GM21367 (cell line): Measurements from ENCODE around the gene TBCD.
"Not testable (repeated sequence)": the region's sequence is repeated elsewhere in the genome, so short reads cannot be mapped to it uniquely, and the experiment has no call there.

ENCODE experiments used
- ATAC-seq: cut with Tn5 transposase; IDR thresholded peaks from one replicate; pipeline ENCODE4 v1.9.1; 2021; ENCODE audit not compliant: unreplicated experiment

The TBCD gene

DNA sequence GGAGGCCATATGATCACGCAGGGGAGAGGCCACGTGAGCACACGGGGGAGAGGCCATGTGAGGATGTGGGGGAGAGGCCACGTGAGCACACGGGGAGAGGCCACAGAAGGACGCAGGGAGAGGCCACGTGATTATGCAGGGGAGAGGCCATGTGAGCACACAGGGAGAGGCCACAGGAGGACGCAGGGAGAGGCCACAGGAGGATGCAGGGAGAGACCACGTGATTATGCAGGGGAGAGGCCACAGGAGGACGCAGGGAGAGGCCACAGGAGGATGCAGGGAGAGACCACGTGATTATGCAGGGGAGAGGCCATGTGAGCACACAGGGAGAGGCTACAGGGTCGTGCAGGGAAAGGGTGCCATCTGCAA, 232.4 kb downstream of the TBCD start:
- not testable (repeated sequence) for ATAC-seq

DNA sequence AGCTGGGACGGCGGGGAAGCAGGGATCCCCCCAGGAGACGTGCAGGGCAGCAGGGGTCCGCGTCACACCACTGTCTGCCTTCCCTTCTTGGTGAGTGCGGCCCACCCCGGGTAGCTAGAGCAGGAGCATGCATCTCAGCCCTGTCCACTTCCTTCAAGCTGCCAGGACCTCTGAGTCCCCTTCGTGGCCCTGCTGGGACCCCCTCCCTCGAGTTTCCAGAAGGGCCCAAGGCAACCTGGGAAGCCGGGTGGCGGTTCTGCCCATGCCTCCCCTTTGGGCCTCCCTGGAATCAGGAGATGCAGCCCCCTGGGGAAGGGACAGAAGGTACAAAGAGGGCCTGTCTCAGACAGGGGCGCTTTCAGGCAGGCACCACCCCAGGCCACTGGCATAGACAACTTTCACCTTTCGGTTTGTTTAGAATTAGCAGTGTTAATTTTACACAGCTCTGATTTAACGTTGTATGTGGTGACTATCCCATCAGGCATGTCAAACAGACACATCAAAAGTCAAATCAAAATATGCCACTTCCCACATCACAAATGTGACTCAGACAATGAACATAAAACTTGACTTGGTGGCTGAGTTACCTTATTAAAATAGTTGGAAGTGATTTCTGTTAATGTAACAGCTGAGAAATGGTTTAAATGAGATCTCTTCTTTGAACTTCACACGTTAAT, 233.0 kb downstream of the TBCD start:
- ATAC-seq = no peak

DNA sequence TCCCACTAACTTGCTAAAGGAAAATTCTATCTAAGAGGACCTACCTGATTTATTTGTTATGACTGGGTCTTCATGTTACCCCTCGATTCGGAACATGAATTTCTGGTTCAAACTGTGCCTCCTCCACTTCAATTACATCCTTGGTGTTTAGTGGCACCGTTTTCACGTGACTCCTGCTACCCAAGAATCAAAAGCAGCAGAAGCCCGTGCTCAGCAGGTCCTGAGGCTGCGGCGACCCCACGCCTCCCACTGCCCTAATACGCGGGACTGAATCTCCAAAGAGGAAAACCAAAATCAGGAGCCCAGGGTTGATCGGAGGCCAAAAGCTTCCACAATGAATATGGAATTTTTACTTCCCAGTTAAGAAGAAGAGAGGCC, 233.6 kb downstream of the TBCD start:
- ATAC-seq = no peak

DNA sequence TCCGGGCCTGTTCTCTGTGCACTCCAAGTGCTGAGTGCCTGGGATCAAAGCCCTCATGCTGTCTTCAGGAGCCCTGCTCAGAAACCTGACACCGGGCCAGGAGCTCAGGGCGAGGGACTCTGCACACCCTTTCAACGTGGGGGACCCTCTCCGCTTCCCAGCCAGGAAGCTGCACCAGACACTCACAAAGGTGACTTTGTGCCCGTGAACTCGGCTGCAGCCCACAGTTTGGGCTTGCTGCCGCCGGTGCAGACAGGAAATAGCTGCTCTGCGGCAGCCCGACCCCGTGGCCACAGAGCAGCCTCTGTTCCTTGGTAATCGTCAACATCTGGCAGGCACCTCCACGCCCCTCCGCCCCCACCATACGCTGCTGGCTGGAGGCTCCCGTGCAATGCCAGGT, 234.1 kb downstream of the TBCD start:
- ATAC-seq = no peak

DNA sequence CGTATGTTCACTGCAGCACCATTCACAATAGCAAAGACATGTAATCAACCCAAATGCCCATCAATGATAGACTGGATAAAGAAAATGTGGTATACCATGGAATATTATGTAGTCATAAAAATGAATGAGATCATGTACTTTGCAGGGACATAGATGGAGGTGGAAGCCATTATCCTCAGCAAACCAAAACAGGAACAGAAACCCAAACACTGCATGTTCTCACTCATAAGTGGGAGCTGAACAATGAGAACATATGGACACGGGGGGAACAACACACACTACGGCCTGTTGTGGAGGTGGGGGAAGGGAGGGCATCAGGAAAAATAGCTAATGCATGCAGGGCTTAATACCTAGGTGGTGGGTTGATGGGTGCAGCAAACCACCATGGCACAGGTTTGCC, 237.2 kb downstream of the TBCD start:
- not testable (repeated sequence) for ATAC-seq

DNA sequence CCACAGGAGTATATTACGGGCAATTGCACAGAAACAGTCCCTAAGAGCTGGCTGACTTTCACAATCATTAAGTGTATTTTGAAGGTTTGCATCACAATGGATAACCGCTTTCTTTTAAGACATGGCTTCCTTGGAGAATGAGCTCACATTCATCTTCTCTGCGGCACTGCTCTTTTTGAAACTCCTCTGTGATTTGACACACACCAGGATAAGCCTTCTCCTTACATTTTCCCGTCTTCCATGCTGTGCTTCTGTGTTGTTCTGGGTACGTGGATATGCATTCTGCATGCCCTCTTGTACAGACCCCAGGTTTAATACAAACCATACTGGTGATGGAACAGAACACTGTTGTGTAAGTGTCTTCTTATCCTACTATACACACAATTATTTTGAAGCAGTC, 238.0 kb downstream of the TBCD start:
- no peak for ATAC-seq

DNA sequence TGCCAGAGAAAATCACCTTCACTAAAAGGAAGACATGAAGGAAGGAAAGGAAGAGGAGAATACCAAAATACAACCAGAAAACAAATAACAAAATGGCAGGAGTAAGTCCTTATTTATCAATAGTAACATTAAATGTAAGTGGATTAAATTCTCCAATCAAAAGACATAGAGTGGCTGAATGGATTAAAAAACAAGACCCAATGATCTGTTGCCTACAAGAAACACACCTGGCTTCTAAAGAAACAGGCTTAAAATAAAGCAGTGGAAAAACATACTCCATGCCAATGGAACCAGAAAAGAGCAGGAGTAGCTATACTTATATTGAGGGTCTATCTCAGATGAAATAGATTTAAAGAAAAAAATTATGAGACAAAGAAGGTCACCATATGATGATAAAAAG, 241.1 kb downstream of the TBCD start:
- ATAC-seq = no peak
